Neural cell (in vitro differentiated cells): ENCODE measurements around the gene ALDH3B2. TPM values are rescaled to one million over a fixed set of nuclear protein-coding genes. Genes with fewer than 3 reads are reported as not detected.

Experiments used
- H2AFZ ChIP-seq: fragments of 200-600, 300-800 bp; sonication (generic), shearing (Covaris generic); 2 replicates; pipeline ENCODE4 v1.6.0; 2014; ENCODE audit warnings: low read depth, mild to moderate bottlenecking, antibody characterized with exemption, low read length, moderate library complexity
- H3F3A ChIP-seq: fragments of 200-600 bp; shearing (Covaris generic); 2 replicates; pipeline ENCODE4 v1.6.1; 2016; ENCODE audit warnings: mild to moderate bottlenecking, moderate library complexity, mixed read lengths, antibody characterized with exemption, low read length; ENCODE audit not compliant: insufficient read depth, poor library complexity, severe bottlenecking
- H3K27ac ChIP-seq: fragments of 200-600, 300-800 bp; sonication (generic), shearing (Covaris generic); 2 replicates; pipeline ENCODE4 v1.5.1; 2014; ENCODE audit warnings: mild to moderate bottlenecking, low read length, moderate library complexity
- H3K27me3 ChIP-seq: fragments of 300-800, 200-600 bp; sonication (generic), shearing (Covaris generic); 2 replicates; pipeline ENCODE4 v1.6.0; 2014; ENCODE audit warnings: mild to moderate bottlenecking, low read depth, low read length, moderate library complexity; ENCODE audit not compliant: insufficient read depth
- H3K36me3 ChIP-seq: fragments of 300-800, 200-600 bp; sonication (generic), shearing (Covaris generic); 2 replicates; pipeline ENCODE4 v1.5.1; 2014; ENCODE audit warnings: mild to moderate bottlenecking, antibody characterized with exemption, low read length, moderate library complexity; ENCODE audit not compliant: insufficient read depth
- H3K4me2 ChIP-seq: fragments of 300-800, 200-600 bp; sonication (generic), shearing (Covaris generic); 2 replicates; pipeline ENCODE4 v1.6.0; 2014; ENCODE audit warnings: mild to moderate bottlenecking, low read length
- H3K4me3 ChIP-seq: fragments of 300-800, 200-600 bp; sonication (generic), shearing (Covaris generic); 2 replicates; pipeline ENCODE4 v1.5.1; 2014; ENCODE audit warnings: mild to moderate bottlenecking, low read length, moderate library complexity
- H3K79me2 ChIP-seq: fragments of 200-600 bp; shearing (Covaris generic); replicated peaks from 2 replicates; pipeline ENCODE4 v1.6.0; 2014; ENCODE audit warnings: mild to moderate bottlenecking, low read length, moderate library complexity; ENCODE audit not compliant: insufficient read depth
- H3K9ac ChIP-seq: fragments of 300-800, 200-600 bp; sonication (generic), shearing (Covaris generic); 2 replicates; pipeline ENCODE4 v1.6.1; 2016; ENCODE audit warnings: mild to moderate bottlenecking, low read length, mixed read lengths
- H3K9me2 ChIP-seq: fragments of 200-600 bp; shearing (Covaris generic); 2 replicates; pipeline ENCODE4 v1.6.1; 2016; ENCODE audit warnings: mild to moderate bottlenecking, low read length, mixed read lengths; ENCODE audit not compliant: insufficient read depth
- H3K9me3 ChIP-seq: fragments of 200-600, 300-800 bp; sonication (generic), shearing (Covaris generic); 2 replicates; pipeline ENCODE4 v1.6.1; 2016; ENCODE audit warnings: mild to moderate bottlenecking, mixed run types, low read length, moderate library complexity, mixed read lengths
- H4K20me1 ChIP-seq: fragments of 200-600 bp; shearing (Covaris generic); 2 replicates; pipeline ENCODE4 v1.6.1; 2016; ENCODE audit warnings: mild to moderate bottlenecking, mixed run types; ENCODE audit not compliant: insufficient read depth
- EP300 ChIP-seq: fragments of 450-650 bp; conservative IDR thresholded peaks from 2 replicates; pipeline ENCODE4 v1.6.1; 2014; ENCODE audit warnings: antibody characterized with exemption, mild to moderate bottlenecking, moderate library complexity; ENCODE audit not compliant: poor library complexity, severe bottlenecking
- EZH2 ChIP-seq: fragments of 200-600, 300-800 bp; shearing (Covaris generic), sonication (generic); IDR thresholded peaks from 2 replicates; pipeline ENCODE4 v1.6.1; 2014; ENCODE audit warnings: antibody characterized with exemption, low read length, borderline replicate concordance, mild to moderate bottlenecking; ENCODE audit not compliant: insufficient read depth, poor library complexity, severe bottlenecking
- MXI1 ChIP-seq: fragments of 450-650 bp; conservative IDR thresholded peaks from 2 replicates; pipeline ENCODE4 v1.6.1; 2014; ENCODE audit warnings: antibody characterized with exemption, mild to moderate bottlenecking; ENCODE audit not compliant: poor library complexity, severe bottlenecking
- POLR2AphosphoS5 ChIP-seq: IDR thresholded peaks from 2 replicates; pipeline ENCODE4 v1.6.1; 2012
- RAD21 ChIP-seq: fragments of 450-650 bp; conservative IDR thresholded peaks from 2 replicates; pipeline ENCODE4 v1.6.1; 2014; ENCODE audit warnings: antibody characterized with exemption, mild to moderate bottlenecking, moderate library complexity
- SMC3 ChIP-seq: fragments of 450-650 bp; conservative IDR thresholded peaks from 2 replicates; pipeline ENCODE4 v1.6.1; 2014; ENCODE audit warnings: antibody characterized with exemption, mild to moderate bottlenecking, moderate library complexity; ENCODE audit not compliant: poor library complexity
- TAF1 ChIP-seq: IDR thresholded peaks from 2 replicates; pipeline ENCODE4 v1.6.1; 2012; ENCODE audit warnings: low read depth
- polyA plus RNA-seq: library from polyadenylated mRNA; depleted of rRNA; stranded (reverse); fragments of >200 nt; gene quantifications from 2 replicates; pipeline ENCODE4 v1.2.3, GENCODE V29; 2014
- TF ChIP-seq, protein P1 (sequence below): fragments of 450-650 bp; IDR thresholded peaks from 2 replicates; pipeline ENCODE4 v1.5.1; 2014; ENCODE audit warnings: antibody characterized with exemption, mild to moderate bottlenecking, moderate library complexity; ENCODE audit not compliant: poor library complexity, severe bottlenecking
- TF ChIP-seq, protein P2 (sequence below): IDR thresholded peaks from 2 replicates; pipeline ENCODE4 v1.6.1; 2012; ENCODE audit warnings: borderline replicate concordance

Gene ALDH3B2
- polyA plus RNA-seq, 1 donor from 2014 or later, result not detected

DNA sequence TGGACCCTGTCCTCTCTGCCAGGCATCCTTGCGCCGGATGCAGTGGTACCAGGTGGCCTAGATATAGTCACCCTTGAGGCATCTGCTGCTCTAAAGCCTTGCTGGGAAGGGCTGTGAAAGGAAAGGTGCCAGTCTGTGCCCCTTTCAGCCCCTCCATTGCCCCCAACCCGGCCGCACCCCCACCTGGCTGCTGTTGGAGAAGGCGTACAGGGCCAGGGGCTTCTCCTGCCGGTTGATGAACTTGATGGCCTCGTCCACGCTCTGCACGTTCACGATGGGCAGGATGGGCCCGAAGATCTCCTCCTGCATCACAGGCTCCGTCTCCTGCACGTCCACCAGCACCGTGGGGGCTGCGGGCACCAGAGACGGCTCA is 10.2 kb downstream of the ALDH3B2 start:
- H3K36me3 ChIP-seq, result no peaks in the 10 kb centered on the region
- H3K9me3 ChIP-seq, result no peaks in the 10 kb centered on the region
- TF ChIP-seq RAD21, result no peak
- no peak for TF ChIP-seq POLR2AphosphoS5
- TF ChIP-seq, protein P1, sequence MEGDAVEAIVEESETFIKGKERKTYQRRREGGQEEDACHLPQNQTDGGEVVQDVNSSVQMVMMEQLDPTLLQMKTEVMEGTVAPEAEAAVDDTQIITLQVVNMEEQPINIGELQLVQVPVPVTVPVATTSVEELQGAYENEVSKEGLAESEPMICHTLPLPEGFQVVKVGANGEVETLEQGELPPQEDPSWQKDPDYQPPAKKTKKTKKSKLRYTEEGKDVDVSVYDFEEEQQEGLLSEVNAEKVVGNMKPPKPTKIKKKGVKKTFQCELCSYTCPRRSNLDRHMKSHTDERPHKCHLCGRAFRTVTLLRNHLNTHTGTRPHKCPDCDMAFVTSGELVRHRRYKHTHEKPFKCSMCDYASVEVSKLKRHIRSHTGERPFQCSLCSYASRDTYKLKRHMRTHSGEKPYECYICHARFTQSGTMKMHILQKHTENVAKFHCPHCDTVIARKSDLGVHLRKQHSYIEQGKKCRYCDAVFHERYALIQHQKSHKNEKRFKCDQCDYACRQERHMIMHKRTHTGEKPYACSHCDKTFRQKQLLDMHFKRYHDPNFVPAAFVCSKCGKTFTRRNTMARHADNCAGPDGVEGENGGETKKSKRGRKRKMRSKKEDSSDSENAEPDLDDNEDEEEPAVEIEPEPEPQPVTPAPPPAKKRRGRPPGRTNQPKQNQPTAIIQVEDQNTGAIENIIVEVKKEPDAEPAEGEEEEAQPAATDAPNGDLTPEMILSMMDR, result no peak
- no peak for TF ChIP-seq SMC3
- TF ChIP-seq MXI1, result no peak
- no peak for TF ChIP-seq EZH2
- TF ChIP-seq, protein P2, sequence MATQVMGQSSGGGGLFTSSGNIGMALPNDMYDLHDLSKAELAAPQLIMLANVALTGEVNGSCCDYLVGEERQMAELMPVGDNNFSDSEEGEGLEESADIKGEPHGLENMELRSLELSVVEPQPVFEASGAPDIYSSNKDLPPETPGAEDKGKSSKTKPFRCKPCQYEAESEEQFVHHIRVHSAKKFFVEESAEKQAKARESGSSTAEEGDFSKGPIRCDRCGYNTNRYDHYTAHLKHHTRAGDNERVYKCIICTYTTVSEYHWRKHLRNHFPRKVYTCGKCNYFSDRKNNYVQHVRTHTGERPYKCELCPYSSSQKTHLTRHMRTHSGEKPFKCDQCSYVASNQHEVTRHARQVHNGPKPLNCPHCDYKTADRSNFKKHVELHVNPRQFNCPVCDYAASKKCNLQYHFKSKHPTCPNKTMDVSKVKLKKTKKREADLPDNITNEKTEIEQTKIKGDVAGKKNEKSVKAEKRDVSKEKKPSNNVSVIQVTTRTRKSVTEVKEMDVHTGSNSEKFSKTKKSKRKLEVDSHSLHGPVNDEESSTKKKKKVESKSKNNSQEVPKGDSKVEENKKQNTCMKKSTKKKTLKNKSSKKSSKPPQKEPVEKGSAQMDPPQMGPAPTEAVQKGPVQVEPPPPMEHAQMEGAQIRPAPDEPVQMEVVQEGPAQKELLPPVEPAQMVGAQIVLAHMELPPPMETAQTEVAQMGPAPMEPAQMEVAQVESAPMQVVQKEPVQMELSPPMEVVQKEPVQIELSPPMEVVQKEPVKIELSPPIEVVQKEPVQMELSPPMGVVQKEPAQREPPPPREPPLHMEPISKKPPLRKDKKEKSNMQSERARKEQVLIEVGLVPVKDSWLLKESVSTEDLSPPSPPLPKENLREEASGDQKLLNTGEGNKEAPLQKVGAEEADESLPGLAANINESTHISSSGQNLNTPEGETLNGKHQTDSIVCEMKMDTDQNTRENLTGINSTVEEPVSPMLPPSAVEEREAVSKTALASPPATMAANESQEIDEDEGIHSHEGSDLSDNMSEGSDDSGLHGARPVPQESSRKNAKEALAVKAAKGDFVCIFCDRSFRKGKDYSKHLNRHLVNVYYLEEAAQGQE, result no peak
- no peak for TF ChIP-seq EP300
- no peak for TF ChIP-seq TAF1
- H2AFZ ChIP-seq, result no peak overlapping the region
- no peaks in the 10 kb centered on the region for H3K27me3 ChIP-seq
- H3K4me3 ChIP-seq, result no peak overlapping the region
- H3K27ac ChIP-seq, result no peak overlapping the region
- H3K9ac ChIP-seq, result no peak overlapping the region
- no peak overlapping the region for H3K4me2 ChIP-seq
- no peaks in the 10 kb centered on the region for H3K79me2 ChIP-seq
- H3F3A ChIP-seq, result no peaks in the 10 kb centered on the region
- no peaks in the 10 kb centered on the region for H4K20me1 ChIP-seq
- no peaks in the 10 kb centered on the region for H3K9me2 ChIP-seq

- Histone ChIP-seq H3K9ac (no peak overlapping the region), H3K27me3 (no peaks in the 10 kb centered on the region), H3K79me2 (no peaks in the 10 kb centered on the region), H3K9me3 (no peaks in the 10 kb centered on the region), H3K4me3 (no peak overlapping the region), H3K9me2 (no peaks in the 10 kb centered on the region), H3K36me3 (no peaks in the 10 kb centered on the region), H3K27ac (no peak overlapping the region), H3F3A (no peaks in the 10 kb centered on the region), H4K20me1 (no peaks in the 10 kb centered on the region), H3K4me2 (no peak overlapping the region), H2AFZ (no peak overlapping the region)
- TF ChIP-seq, protein P2, result no peak
- TF ChIP-seq MXI1 (no peak), TAF1 (no peak), EP300 (no peak), RAD21 (no peak), SMC3 (no peak), POLR2AphosphoS5 (no peak), EZH2 (no peak)
- TF ChIP-seq, protein P1, result no peak
These were observed 10.8 kb downstream of the ALDH3B2 start for GRCh38 chr11:67663532-67664212.
